DND-41 (cell line): ENCODE measurements around the gene TTC14.

Experiments used
- EZH2 ChIP-seq: IDR thresholded peaks from 3 replicates; pipeline ENCODE4 v1.6.1; 2012; ENCODE audit warnings: borderline replicate concordance, low read depth, mild to moderate bottlenecking, moderate library complexity, low read length, inconsistent platforms; ENCODE audit not compliant: severe bottlenecking
- TF ChIP-seq, protein P1 (sequence below): IDR thresholded peaks from 2 replicates; pipeline ENCODE4 v1.5.1; 2012; ENCODE audit warnings: borderline replicate concordance, low read length, moderate library complexity, mild to moderate bottlenecking; ENCODE audit not compliant: poor library complexity, severe bottlenecking; ENCODE audit errors: extremely low read depth

DNA sequence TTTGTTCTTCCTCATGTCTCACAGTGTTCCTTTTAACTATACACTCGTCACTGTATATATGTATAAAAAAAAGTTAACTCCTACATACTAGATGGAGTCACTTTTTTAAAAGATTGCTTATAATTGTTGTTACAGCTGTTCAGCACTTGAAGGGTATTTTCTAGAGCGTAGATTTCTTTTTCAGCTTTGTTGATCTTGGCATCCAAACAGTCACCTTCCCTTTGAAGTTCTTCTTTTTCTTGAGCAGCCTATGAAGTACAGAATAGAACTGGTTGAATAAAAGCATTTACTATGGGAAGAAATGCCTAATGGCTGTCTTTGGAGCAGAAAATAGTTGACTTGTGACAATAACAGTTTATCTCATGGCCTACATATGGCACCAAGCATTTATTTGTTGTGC lies 17.8 kb downstream of the TTC14 start:
- TF ChIP-seq, protein P1, sequence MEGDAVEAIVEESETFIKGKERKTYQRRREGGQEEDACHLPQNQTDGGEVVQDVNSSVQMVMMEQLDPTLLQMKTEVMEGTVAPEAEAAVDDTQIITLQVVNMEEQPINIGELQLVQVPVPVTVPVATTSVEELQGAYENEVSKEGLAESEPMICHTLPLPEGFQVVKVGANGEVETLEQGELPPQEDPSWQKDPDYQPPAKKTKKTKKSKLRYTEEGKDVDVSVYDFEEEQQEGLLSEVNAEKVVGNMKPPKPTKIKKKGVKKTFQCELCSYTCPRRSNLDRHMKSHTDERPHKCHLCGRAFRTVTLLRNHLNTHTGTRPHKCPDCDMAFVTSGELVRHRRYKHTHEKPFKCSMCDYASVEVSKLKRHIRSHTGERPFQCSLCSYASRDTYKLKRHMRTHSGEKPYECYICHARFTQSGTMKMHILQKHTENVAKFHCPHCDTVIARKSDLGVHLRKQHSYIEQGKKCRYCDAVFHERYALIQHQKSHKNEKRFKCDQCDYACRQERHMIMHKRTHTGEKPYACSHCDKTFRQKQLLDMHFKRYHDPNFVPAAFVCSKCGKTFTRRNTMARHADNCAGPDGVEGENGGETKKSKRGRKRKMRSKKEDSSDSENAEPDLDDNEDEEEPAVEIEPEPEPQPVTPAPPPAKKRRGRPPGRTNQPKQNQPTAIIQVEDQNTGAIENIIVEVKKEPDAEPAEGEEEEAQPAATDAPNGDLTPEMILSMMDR = no peak
- no peak for TF ChIP-seq EZH2
